PC-3 (cell line): Measurements from ENCODE around the gene TFDP1. TPM values are rescaled to one million over a fixed set of nuclear protein-coding genes. Genes with fewer than 3 reads are reported as not detected.

Source experiments
- ATAC-seq: fragments of 200-7000 bp; cut with Tn5 transposase; 2 replicates; pipeline ENCODE4 v1.9.1; 2020; ENCODE audit warnings: mild to moderate bottlenecking, moderate library complexity
- BruUV-seq: library from RNA; stranded (reverse); fragments of 400-500 nt; replicated peaks from 2 replicates; lab custom pipeline; 2021; lab: Mats Ljungman, UMichigan
- CTCF ChIA-PET: fragments of 300-600 bp; sonication (Branson Sonifier 250); formaldehyde crosslinking; loops from one replicate; lab custom pipeline; 2022; ENCODE audit warnings: antibody characterized with exemption; lab: Charles Lee
- POLR2A ChIA-PET: fragments of 300-600 bp; sonication (Branson Sonifier 250); formaldehyde crosslinking; loops from one replicate; lab custom pipeline; 2022; ENCODE audit warnings: antibody characterized with exemption; ENCODE audit not compliant: unreplicated experiment; lab: Charles Lee
- DNase-seq: peaks from one replicate; pipeline ENCODE4 v3.0.0-alpha.2; 2015
- H2AFZ ChIP-seq: fragments of 300-600 bp; sonication (generic); 2 replicates; pipeline ENCODE4 v1.6.0; 2016; ENCODE audit warnings: antibody characterized with exemption, low read length
- H3F3A ChIP-seq: fragments of 300-600 bp; sonication (generic); one replicate; pipeline ENCODE4 v1.6.0; 2017; ENCODE audit warnings: antibody characterized with exemption, low read length, control low read depth, mild to moderate bottlenecking; ENCODE audit not compliant: unreplicated experiment
- H3K27ac ChIP-seq: fragments of 300-600 bp; sonication (generic); 2 replicates; pipeline ENCODE4 v1.5.1; 2016; ENCODE audit warnings: mild to moderate bottlenecking, low read length
- H3K27me3 ChIP-seq: fragments of 300-600 bp; sonication (generic); 2 replicates; pipeline ENCODE4 v1.6.1; 2016; ENCODE audit warnings: low read length, mixed read lengths
- H3K36me3 ChIP-seq: fragments of 300-600 bp; sonication (generic); 2 replicates; pipeline ENCODE4 v1.6.1; 2016; ENCODE audit warnings: low read depth, mixed run types, low read length, mixed read lengths
- H3K4me1 ChIP-seq: fragments of 300-600 bp; sonication (generic); 2 replicates; pipeline ENCODE4 v1.5.1; 2016; ENCODE audit warnings: low read length; ENCODE audit not compliant: insufficient read depth
- H3K4me2 ChIP-seq: fragments of 300-600 bp; sonication (generic); 2 replicates; pipeline ENCODE4 v1.6.0; 2016; ENCODE audit warnings: low read length
- H3K4me3 ChIP-seq: fragments of 300-600 bp; sonication (generic); 2 replicates; pipeline ENCODE4 v1.5.1; 2016; ENCODE audit warnings: mild to moderate bottlenecking, low read length, mixed read lengths
- H3K79me2 ChIP-seq: fragments of 300-600 bp; sonication (generic); 2 replicates; pipeline ENCODE4 v1.6.1; 2017; ENCODE audit warnings: low read length, mixed read lengths
- H3K9ac ChIP-seq: fragments of 300-600 bp; sonication (generic); 2 replicates; pipeline ENCODE4 v1.6.0; 2016; ENCODE audit warnings: mild to moderate bottlenecking, low read length
- H3K9me2 ChIP-seq: fragments of 300-600 bp; sonication (generic); replicated peaks from 2 replicates; pipeline ENCODE4 v1.6.1; 2016; ENCODE audit warnings: mixed run types, low read length, mixed read lengths
- H3K9me3 ChIP-seq: fragments of 300-600 bp; sonication (generic); 2 replicates; pipeline ENCODE4 v1.6.1; 2016; ENCODE audit warnings: low read length, mixed read lengths
- H4K20me1 ChIP-seq: fragments of 300-600 bp; sonication (generic); 2 replicates; pipeline ENCODE4 v1.6.1; 2016; ENCODE audit warnings: low read length, mixed read lengths
- CTCF ChIP-seq: fragments of 300-600 bp; sonication (generic); conservative IDR thresholded peaks from 2 replicates; pipeline ENCODE4 v1.5.1; 2017; ENCODE audit warnings: antibody characterized with exemption, low read depth, mild to moderate bottlenecking, low read length
- EZH2 ChIP-seq: fragments of 300-600 bp; sonication (generic); IDR thresholded peaks from one replicate; pipeline ENCODE4 v1.6.1; 2017; ENCODE audit warnings: antibody characterized with exemption, mild to moderate bottlenecking, low read length; ENCODE audit not compliant: unreplicated experiment
- EZH2phosphoT487 ChIP-seq: fragments of 300-600 bp; sonication (generic); IDR thresholded peaks from 2 replicates; pipeline ENCODE4 v1.6.1; 2018; ENCODE audit warnings: mild to moderate bottlenecking, antibody characterized with exemption, low read length, borderline replicate concordance
- intact Hi-C: fragments of 100-400 bp; cut with micrococcal nuclease; formaldehyde crosslinking; loops from 2 replicates; pipeline ENCODE4 v1.9.0; 2023
- total RNA-seq: library from RNA; depleted of rRNA; stranded (reverse); fragments of >200 nt; gene quantifications from 2 replicates; pipeline ENCODE4 v1.2.3, GENCODE V29; 2014

TFDP1 gene
- total RNA-seq, 1 experiment from 2014 or later, result 89.5 TPM

- Histone ChIP-seq H3K79me2 (no peaks in the 10 kb centered on the region), H3K27me3 (no peaks in the 10 kb centered on the region), H3K4me1 (peaks cover 16% of the 10 kb centered on the region), H2AFZ (no peak overlapping the region), H4K20me1 (no peaks in the 10 kb centered on the region), H3K4me3 (no peak overlapping the region), H3K4me2 (no peak overlapping the region), H3K9me2 (no peaks in the 10 kb centered on the region), H3K9me3 (no peaks in the 10 kb centered on the region), H3K9ac (no peak overlapping the region), H3K27ac (no peak overlapping the region), H3K36me3 (no peaks in the 10 kb centered on the region), H3F3A (no peaks in the 10 kb centered on the region)
- BruUV-seq, result no TSS peak
- ChIA-PET POLR2A (no interaction called here), CTCF (no interaction called here)
- DNase-seq (no peak), ATAC-seq (no peak)
- intact Hi-C loops, result no loop called here
- TF ChIP-seq EZH2 (no peak), CTCF (no peak), EZH2phosphoT487 (no peak)
These were observed 48.0 kb upstream of the TFDP1 start for GRCh38 chr13:113536461-113537110.

- no peaks in the 10 kb centered on the region for H3K36me3 ChIP-seq
- CTCF ChIA-PET, result no interaction called here
- no TSS peak for BruUV-seq
These were observed 47.3 kb upstream of the TFDP1 start for GRCh38 chr13:113537205-113537604.

More at GRCh38 chr13:113537205-113537604, 47.3 kb upstream of the TFDP1 start:
- TF ChIP-seq EZH2, result no peak
- TF ChIP-seq EZH2phosphoT487, result no peak
- TF ChIP-seq CTCF, result no peak
- H4K20me1 ChIP-seq, result no peaks in the 10 kb centered on the region
- ATAC-seq (no peak), DNase-seq (no peak)
- no peak overlapping the region for H3K4me3 ChIP-seq
- H3K4me1 ChIP-seq, result peaks cover 16% of the 10 kb centered on the region
- no peak overlapping the region for H3K27ac ChIP-seq
- H3K9me2 ChIP-seq, result no peaks in the 10 kb centered on the region
- POLR2A ChIA-PET, result no interaction called here
- no peak overlapping the region for H3K9ac ChIP-seq
- no peak overlapping the region for H3K4me2 ChIP-seq
- no peaks in the 10 kb centered on the region for H3K79me2 ChIP-seq
- intact Hi-C loops, result no loop called here
- no peaks in the 10 kb centered on the region for H3K9me3 ChIP-seq
- no peak overlapping the region for H2AFZ ChIP-seq
- no peaks in the 10 kb centered on the region for H3F3A ChIP-seq
- no peaks in the 10 kb centered on the region for H3K27me3 ChIP-seq
